NB4 (cell line): ENCODE measurements around the gene KIAA1217.

Source experiments
- MYC ChIP-seq: IDR thresholded peaks from 2 replicates; pipeline ENCODE4 v1.6.1; 2011; ENCODE audit warnings: low read depth, low read length
- POLR2A ChIP-seq: IDR thresholded peaks from 2 replicates; pipeline ENCODE4 v1.6.1; 2011; ENCODE audit warnings: mild to moderate bottlenecking; ENCODE audit not compliant: insufficient read length; ENCODE audit errors: extremely low read depth
- TF ChIP-seq, protein P1 (sequence below): IDR thresholded peaks from one replicate; pipeline ENCODE4 v1.5.1; 2012; ENCODE audit warnings: low read depth, low read length

DNA sequence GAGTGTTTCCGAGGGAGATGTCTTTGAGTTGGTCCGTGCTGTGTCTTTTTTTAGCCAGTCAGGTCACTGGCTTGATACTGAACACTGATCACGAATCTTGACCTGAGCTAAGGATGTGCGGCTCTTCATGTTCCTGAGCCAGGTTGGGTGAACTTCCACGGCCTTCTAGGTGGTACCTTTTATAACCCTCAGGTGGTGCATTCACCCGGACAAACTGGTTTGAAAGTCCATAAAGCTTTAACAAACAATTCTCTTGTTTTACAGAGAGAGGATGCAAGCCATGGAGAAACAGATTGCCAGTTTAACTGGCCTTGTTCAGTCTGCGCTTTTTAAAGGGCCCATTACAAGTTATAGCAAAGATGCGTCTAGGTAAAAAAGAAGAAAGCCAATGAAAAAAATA, 285.3 kb downstream of the KIAA1217 start:
- TF ChIP-seq POLR2A: no peak
- TF ChIP-seq, protein P1, sequence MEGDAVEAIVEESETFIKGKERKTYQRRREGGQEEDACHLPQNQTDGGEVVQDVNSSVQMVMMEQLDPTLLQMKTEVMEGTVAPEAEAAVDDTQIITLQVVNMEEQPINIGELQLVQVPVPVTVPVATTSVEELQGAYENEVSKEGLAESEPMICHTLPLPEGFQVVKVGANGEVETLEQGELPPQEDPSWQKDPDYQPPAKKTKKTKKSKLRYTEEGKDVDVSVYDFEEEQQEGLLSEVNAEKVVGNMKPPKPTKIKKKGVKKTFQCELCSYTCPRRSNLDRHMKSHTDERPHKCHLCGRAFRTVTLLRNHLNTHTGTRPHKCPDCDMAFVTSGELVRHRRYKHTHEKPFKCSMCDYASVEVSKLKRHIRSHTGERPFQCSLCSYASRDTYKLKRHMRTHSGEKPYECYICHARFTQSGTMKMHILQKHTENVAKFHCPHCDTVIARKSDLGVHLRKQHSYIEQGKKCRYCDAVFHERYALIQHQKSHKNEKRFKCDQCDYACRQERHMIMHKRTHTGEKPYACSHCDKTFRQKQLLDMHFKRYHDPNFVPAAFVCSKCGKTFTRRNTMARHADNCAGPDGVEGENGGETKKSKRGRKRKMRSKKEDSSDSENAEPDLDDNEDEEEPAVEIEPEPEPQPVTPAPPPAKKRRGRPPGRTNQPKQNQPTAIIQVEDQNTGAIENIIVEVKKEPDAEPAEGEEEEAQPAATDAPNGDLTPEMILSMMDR: no peak
- TF ChIP-seq MYC: no peak
